ENCODE measurements around the gene AGTPBP1.

GRCh38 chr9:85559526-85559925, 182.2 kb downstream of the AGTPBP1 start:
- TF ChIP-seq CTCF (IDR thresholded peaks at IDR 0.05), result no peak
- TF ChIP-seq POLR2A (IDR thresholded peaks at IDR 0.05), result no peak
- no peak for TF ChIP-seq EP300 (IDR thresholded peaks at IDR 0.05)
- TF ChIP-seq POLR2AphosphoS5 (IDR thresholded peaks at IDR 0.05), result no peak
